GM23338 (cell line): Measurements from ENCODE around the gene AKR1C8.

Experiments used
- EZH2 ChIP-seq: fragments of 200-600 bp; sonication (generic); IDR thresholded peaks from one replicate; pipeline ENCODE4 v1.8.0; 2017; ENCODE audit warnings: antibody characterized with exemption, mild to moderate bottlenecking, low read depth; ENCODE audit not compliant: unreplicated experiment
- POLR2AphosphoS5 ChIP-seq: IDR thresholded peaks from 2 replicates; pipeline ENCODE4 v1.6.1; 2016; ENCODE audit warnings: antibody characterized with exemption, low read depth
- TF ChIP-seq, protein P1 (sequence below), 2 experiments: fragments of 200-600 bp in 1 of 2; sonication (generic) in 1 of 2; conservative IDR thresholded peaks; 2 replicates each; pipeline versions ENCODE4 v1.5.1 to v1.6.1; 2016 to 2017; ENCODE audit warnings: antibody characterized with exemption in 2 of 2, low read depth in 2 of 2, mild to moderate bottlenecking in 2 of 2, moderate library complexity in 1 of 2

DNA sequence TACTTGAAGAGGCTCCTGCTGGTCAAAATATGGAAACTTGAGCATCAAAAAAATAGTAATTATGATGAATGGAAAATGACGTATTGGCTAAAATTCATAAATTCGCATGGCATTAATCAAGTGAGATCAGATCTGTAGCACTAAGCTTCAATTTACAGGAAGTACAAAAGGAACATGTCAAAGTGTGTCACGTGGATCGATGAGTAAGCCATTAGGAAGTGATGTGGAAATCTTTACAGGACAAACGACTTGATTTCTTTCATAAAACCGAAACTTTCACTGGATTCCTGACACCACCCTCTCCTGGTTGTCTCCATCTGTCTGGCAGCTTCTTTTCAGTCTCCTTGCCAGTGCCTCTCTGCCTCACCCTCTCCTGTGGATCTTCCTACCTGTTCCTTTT is 25.8 kb downstream of the AKR1C8 start:
- TF ChIP-seq, protein P1, sequence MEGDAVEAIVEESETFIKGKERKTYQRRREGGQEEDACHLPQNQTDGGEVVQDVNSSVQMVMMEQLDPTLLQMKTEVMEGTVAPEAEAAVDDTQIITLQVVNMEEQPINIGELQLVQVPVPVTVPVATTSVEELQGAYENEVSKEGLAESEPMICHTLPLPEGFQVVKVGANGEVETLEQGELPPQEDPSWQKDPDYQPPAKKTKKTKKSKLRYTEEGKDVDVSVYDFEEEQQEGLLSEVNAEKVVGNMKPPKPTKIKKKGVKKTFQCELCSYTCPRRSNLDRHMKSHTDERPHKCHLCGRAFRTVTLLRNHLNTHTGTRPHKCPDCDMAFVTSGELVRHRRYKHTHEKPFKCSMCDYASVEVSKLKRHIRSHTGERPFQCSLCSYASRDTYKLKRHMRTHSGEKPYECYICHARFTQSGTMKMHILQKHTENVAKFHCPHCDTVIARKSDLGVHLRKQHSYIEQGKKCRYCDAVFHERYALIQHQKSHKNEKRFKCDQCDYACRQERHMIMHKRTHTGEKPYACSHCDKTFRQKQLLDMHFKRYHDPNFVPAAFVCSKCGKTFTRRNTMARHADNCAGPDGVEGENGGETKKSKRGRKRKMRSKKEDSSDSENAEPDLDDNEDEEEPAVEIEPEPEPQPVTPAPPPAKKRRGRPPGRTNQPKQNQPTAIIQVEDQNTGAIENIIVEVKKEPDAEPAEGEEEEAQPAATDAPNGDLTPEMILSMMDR (conservative IDR thresholded peaks at IDR 0.05; ENCODE audit: low read depth in 2 of 2), result no peak
- TF ChIP-seq EZH2, result no peak
- no peak for TF ChIP-seq POLR2AphosphoS5
